Prostate gland (tissue), 2 donors: Measurements from ENCODE around the gene MBNL2. TPM values are rescaled to one million over a fixed set of nuclear protein-coding genes. Genes with fewer than 3 reads are reported as not detected.

Experiments used
- DNase-seq: peaks from one replicate; pipeline ENCODE4 v3.0.0-alpha.2; 2019; ENCODE audit warnings: low spot score
- H3K27ac ChIP-seq, 2 donors: fragments of 200-600 bp; sonication (generic); 2 replicates each; pipeline ENCODE4 v1.5.1; 2017 to 2019
- H3K27me3 ChIP-seq: fragments of 200-600 bp; sonication (generic); replicated peaks from 2 replicates; pipeline ENCODE4 v1.5.1; 2019; ENCODE audit not compliant: insufficient read depth
- H3K36me3 ChIP-seq, 2 donors: fragments of 200-600 bp; sonication (generic); 1 replicate in 1 of 2; 2 replicates in 1 of 2; pipeline versions ENCODE4 v1.5.1 to v1.8.1; 2017 to 2019
- H3K4me1 ChIP-seq: fragments of 200-600 bp; sonication (generic); replicated peaks from 2 replicates; pipeline ENCODE4 v1.5.1; 2019
- H3K4me3 ChIP-seq, 2 donors: fragments of 200-600 bp; sonication (generic); 2 replicates each; pipeline ENCODE4 v1.5.1; 2017 to 2019
- H3K9me3 ChIP-seq: fragments of 200-600 bp; sonication (generic); 2 replicates; pipeline ENCODE4 v1.5.1; 2017
- CTCF ChIP-seq, 4 experiments: fragments of 200-600 bp in 2 of 4; fragments of 450-650 bp in 2 of 4; sonication (generic) in 2 of 4; IDR thresholded peaks; 1 replicate in 3 of 4; 2 replicates in 1 of 4; pipeline ENCODE4 v1.5.1; 2016 to 2019; ENCODE audit warnings: antibody characterized with exemption in 4 of 4, mild to moderate bottlenecking in 2 of 4, moderate library complexity in 2 of 4
- POLR2A ChIP-seq: fragments of 450-650 bp; IDR thresholded peaks from one replicate; pipeline ENCODE4 v1.6.1; 2016; ENCODE audit warnings: antibody characterized with exemption, mild to moderate bottlenecking
- POLR2AphosphoS5 ChIP-seq: sonication (generic); formaldehyde crosslinking; IDR thresholded peaks from one replicate; pipeline ENCODE4 v1.6.1; 2017; ENCODE audit warnings: antibody characterized with exemption
- WGBS: methylation state at CpG from one replicate; pipeline ENCODE4 v1.1.5; 2018; 5-methylcytosine and 5-hydroxymethylcytosine counted together
- intact Hi-C: fragments of 100-400 bp; cut with DNase I; formaldehyde crosslinking; loops from one replicate; pipeline ENCODE4 v1.14.2; 2022
- total RNA-seq, 2 donors: library from RNA; depleted of rRNA; stranded (reverse); fragments of >200 nt; gene quantifications; one replicate each; pipeline ENCODE4 v1.1.0, GENCODE V29; 2016

MBNL2 gene
- 10 to 100 TPM; 59.1 to 85.7 TPM for total RNA-seq

GRCh38 chr13:97221989-97222700, at the start of gene MBNL2:
MBNL2 (plus strand) TSS chr13:97222333; CDS start chr13:97276236, 53,903 bp downstream.
- intact Hi-C loops = loop anchor here (2.0 to 10.0 kb wide), 5 partner anchors 63 to 995 kb away; partner anchors contain the start of gene RAP2A

GRCh38 chr13:97174638-97175037, 47.5 kb upstream of the MBNL2 start:
- Histone ChIP-seq H3K4me1 (no peaks in the 10 kb centered on the region), H3K9me3 (no peaks in the 10 kb centered on the region), H3K36me3 (no peaks in the 10 kb centered on the region), H3K4me3 (no peak overlapping the region), H3K27me3 (no peaks in the 10 kb centered on the region), H3K27ac (no peak overlapping the region)
- intact Hi-C loops = no loop called here
- no peak for TF ChIP-seq POLR2A
- TF ChIP-seq POLR2AphosphoS5 = no peak
- TF ChIP-seq CTCF (IDR thresholded peaks at IDR 0.05) = no peak
- DNase-seq = no peak

More at GRCh38 chr13:97221989-97222700, at the start of gene MBNL2:
- DNase-seq = peak; percentile 95
- WGBS = 3% methylated on average over 15 of the region's 15 CpGs
- H3K4me3 ChIP-seq = peak within 1 kb of the TSS; percentile 35 to 45
- H3K9me3 ChIP-seq = no peaks in the 10 kb centered on the region
- no peaks in the 10 kb centered on the region for H3K27me3 ChIP-seq
- TF ChIP-seq CTCF (IDR thresholded peaks at IDR 0.05) (no peak), POLR2AphosphoS5 (peak; percentile 95), POLR2A (peak; percentile 89)
- H3K36me3 ChIP-seq = no peaks in the 10 kb centered on the region
- H3K27ac ChIP-seq = peak within 1 kb of the TSS; percentile 85
- H3K4me1 ChIP-seq = peaks cover 4% of the 10 kb centered on the region

GRCh38 chr13:97175041-97175440, 47.1 kb upstream of the MBNL2 start:
- Histone ChIP-seq H3K27ac (no peak overlapping the region), H3K4me3 (no peak overlapping the region), H3K27me3 (no peaks in the 10 kb centered on the region), H3K4me1 (no peaks in the 10 kb centered on the region), H3K36me3 (no peaks in the 10 kb centered on the region), H3K9me3 (no peaks in the 10 kb centered on the region)
- intact Hi-C loops = no loop called here
- TF ChIP-seq CTCF (IDR thresholded peaks at IDR 0.05) = no peak
- 96% methylated on average over 4 of the region's 4 CpGs for WGBS
- no peak for DNase-seq

- intact Hi-C loops = no loop called here
- Histone ChIP-seq H3K27me3 (no peaks in the 10 kb centered on the region), H3K27ac (no peak overlapping the region), H3K36me3 (no peaks in the 10 kb centered on the region), H3K9me3 (no peaks in the 10 kb centered on the region), H3K4me3 (no peak overlapping the region), H3K4me1 (no peaks in the 10 kb centered on the region)
- WGBS = 72% methylated on average over 2 of the region's 2 CpGs
- no peak for DNase-seq
- TF ChIP-seq CTCF (IDR thresholded peaks at IDR 0.05) (no peak), POLR2A (no peak), POLR2AphosphoS5 (no peak)
Observed at GRCh38 chr13:97179501-97179900, 42.6 kb upstream of the MBNL2 start.
